Measurements from ENCODE around the gene HFM1.
"Not testable (repeated sequence)": the region's sequence is repeated elsewhere in the genome, so short reads cannot be mapped to it uniquely, and the experiment has no call there.

The HFM1 gene

GRCh38 chr1:91404151-91405012 is at the start of gene HFM1:
HFM1 (minus strand) TSS chr1:91404837; CDS start chr1:91401082, 3,755 bp downstream.
- DNase-seq (ENCODE audit: low read depth) = peak; percentile 35

GRCh38 chr1:91454136-91454535 is 49.5 kb upstream of the HFM1 start:
- no peak for DNase-seq (ENCODE audit: low read depth)

- no peak for DNase-seq (ENCODE audit: low read depth)
Measured at GRCh38 chr1:91450260-91450659, 45.6 kb upstream of the HFM1 start.

- DNase-seq (ENCODE audit: low read depth) = not testable (repeated sequence)
Measured at GRCh38 chr1:91447782-91448181, 43.1 kb upstream of the HFM1 start.

- DNase-seq (ENCODE audit: low read depth) = not testable (repeated sequence)
Measured at GRCh38 chr1:91441980-91442379, 37.3 kb upstream of the HFM1 start.

GRCh38 chr1:91440847-91441246 is 36.2 kb upstream of the HFM1 start:
- DNase-seq (ENCODE audit: low read depth) = no peak

- no peak for DNase-seq (ENCODE audit: low read depth)
Measured at GRCh38 chr1:91439016-91439415, 34.4 kb upstream of the HFM1 start.

- no peak for DNase-seq (ENCODE audit: low read depth)
Measured at GRCh38 chr1:91428182-91428798, 23.7 kb upstream of the HFM1 start.

GRCh38 chr1:91427741-91428140 is 23.1 kb upstream of the HFM1 start:
- DNase-seq (ENCODE audit: low read depth) = no peak

- not testable (repeated sequence) for DNase-seq (ENCODE audit: low read depth)
Measured at GRCh38 chr1:91422523-91422922, 17.9 kb upstream of the HFM1 start.

GRCh38 chr1:91412371-91412770 is 7.7 kb upstream of the HFM1 start:
- DNase-seq (ENCODE audit: low read depth) = no peak

GRCh38 chr1:91406773-91407389 is 2.2 kb upstream of the HFM1 start:
- DNase-seq (ENCODE audit: low read depth) = no peak

GRCh38 chr1:91402023-91402422 is 2.6 kb downstream of the HFM1 start:
- DNase-seq (ENCODE audit: low read depth) = no peak

- DNase-seq (ENCODE audit: low read depth) = no peak
Measured at GRCh38 chr1:91400133-91400725, 4.4 kb downstream of the HFM1 start.

- DNase-seq (ENCODE audit: low read depth) = no peak
Measured at GRCh38 chr1:91398291-91398690, 6.3 kb downstream of the HFM1 start.

- DNase-seq (ENCODE audit: low read depth) = no peak
Measured at GRCh38 chr1:91397605-91398004, 7.0 kb downstream of the HFM1 start.

- DNase-seq (ENCODE audit: low read depth) = no peak
Measured at GRCh38 chr1:91393042-91393441, 11.6 kb downstream of the HFM1 start.

GRCh38 chr1:91386109-91386508 is 18.5 kb downstream of the HFM1 start:
- DNase-seq (ENCODE audit: low read depth) = no peak

- DNase-seq (ENCODE audit: low read depth) = no peak
Measured at GRCh38 chr1:91383456-91383855, 21.2 kb downstream of the HFM1 start.

GRCh38 chr1:91381844-91382243 is 22.8 kb downstream of the HFM1 start:
- DNase-seq (ENCODE audit: low read depth) = no peak

- no peak for DNase-seq (ENCODE audit: low read depth)
Measured at GRCh38 chr1:91374086-91374485, 30.6 kb downstream of the HFM1 start.

GRCh38 chr1:91372230-91372629 is 32.4 kb downstream of the HFM1 start:
- DNase-seq (ENCODE audit: low read depth) = not testable (repeated sequence)

- DNase-seq (ENCODE audit: low read depth) = no peak
Measured at GRCh38 chr1:91349524-91349923, 55.1 kb downstream of the HFM1 start.

Measured in stimulated activated CD8-positive, alpha-beta memory T cell treated with anti-CD3 and anti-CD28 coated beads, Interleukin-7, amount 100 ng/mL, for 24 hours (primary cell).